Measurements from ENCODE around the gene PTPRN2. TPM values are rescaled to one million over a fixed set of nuclear protein-coding genes. Genes with fewer than 3 reads are reported as not detected.

The PTPRN2 gene
- polyA plus RNA-seq, 3 donors, result 6.8 to 7.9 (median 7.2) TPM

GRCh38 chr7:158117341-158118222, 470.0 kb downstream of the PTPRN2 start:
- no peak for DNase-seq (ENCODE audit: low read depth in 3 of 3, low spot score in 2 of 3)

- DNase-seq (ENCODE audit: low read depth in 3 of 3, low spot score in 2 of 3), result no peak
Measured at GRCh38 chr7:158116235-158116634, 471.4 kb downstream of the PTPRN2 start.

- no peak for DNase-seq (ENCODE audit: low read depth in 3 of 3, low spot score in 2 of 3)
Measured at GRCh38 chr7:158114056-158114850, 473.4 kb downstream of the PTPRN2 start.

GRCh38 chr7:158113321-158114025, 474.1 kb downstream of the PTPRN2 start:
- DNase-seq (ENCODE audit: low read depth in 3 of 3, low spot score in 2 of 3), result no peak

- DNase-seq (ENCODE audit: low read depth in 3 of 3, low spot score in 2 of 3), result no peak
Measured at GRCh38 chr7:158112571-158113320, 474.9 kb downstream of the PTPRN2 start.

- DNase-seq (ENCODE audit: low read depth in 3 of 3, low spot score in 2 of 3), result no peak
Measured at GRCh38 chr7:158111906-158112570, 475.6 kb downstream of the PTPRN2 start.

GRCh38 chr7:158111049-158111751, 476.4 kb downstream of the PTPRN2 start:
- no peak for DNase-seq (ENCODE audit: low read depth in 3 of 3, low spot score in 2 of 3)

GRCh38 chr7:158110661-158111048, 477.0 kb downstream of the PTPRN2 start:
- no peak for DNase-seq (ENCODE audit: low read depth in 3 of 3, low spot score in 2 of 3)

GRCh38 chr7:158110034-158110590, 477.5 kb downstream of the PTPRN2 start:
- DNase-seq (ENCODE audit: low read depth in 3 of 3, low spot score in 2 of 3), result no peak

- no peak for DNase-seq (ENCODE audit: low read depth in 3 of 3, low spot score in 2 of 3)
Measured at GRCh38 chr7:158109364-158110033, 478.1 kb downstream of the PTPRN2 start.

GRCh38 chr7:158108646-158109293, 478.9 kb downstream of the PTPRN2 start:
- DNase-seq (ENCODE audit: low read depth in 3 of 3, low spot score in 2 of 3), result no peak

GRCh38 chr7:158107806-158108205, 479.8 kb downstream of the PTPRN2 start:
- DNase-seq (ENCODE audit: low read depth in 3 of 3, low spot score in 2 of 3), result no peak

- DNase-seq (ENCODE audit: low read depth in 3 of 3, low spot score in 2 of 3), result no peak
Measured at GRCh38 chr7:158106272-158106671, 481.4 kb downstream of the PTPRN2 start.

GRCh38 chr7:158103378-158103777, 484.2 kb downstream of the PTPRN2 start:
- no peak for DNase-seq (ENCODE audit: low read depth in 3 of 3, low spot score in 2 of 3)

GRCh38 chr7:158102897-158103296, 484.7 kb downstream of the PTPRN2 start:
- DNase-seq (ENCODE audit: low read depth in 3 of 3, low spot score in 2 of 3), result no peak

GRCh38 chr7:158101821-158102450, 485.7 kb downstream of the PTPRN2 start:
- DNase-seq (ENCODE audit: low read depth in 3 of 3, low spot score in 2 of 3), result no peak

Measured in right renal cortex interstitium (tissue), 3 donors.